GM10266 (cell line): Measurements from ENCODE around the gene NTF3.

Source experiments
- DNase-seq: peaks from one replicate; pipeline ENCODE4 v3.0.0; 2012; ENCODE audit errors: extremely low spot score
- CTCF ChIP-seq: IDR thresholded peaks from 2 replicates; pipeline ENCODE4 v1.5.1; 2012; ENCODE audit warnings: mild to moderate bottlenecking, low read depth; ENCODE audit not compliant: control insufficient read depth, insufficient read depth; ENCODE audit errors: missing control alignments

The NTF3 gene

DNA sequence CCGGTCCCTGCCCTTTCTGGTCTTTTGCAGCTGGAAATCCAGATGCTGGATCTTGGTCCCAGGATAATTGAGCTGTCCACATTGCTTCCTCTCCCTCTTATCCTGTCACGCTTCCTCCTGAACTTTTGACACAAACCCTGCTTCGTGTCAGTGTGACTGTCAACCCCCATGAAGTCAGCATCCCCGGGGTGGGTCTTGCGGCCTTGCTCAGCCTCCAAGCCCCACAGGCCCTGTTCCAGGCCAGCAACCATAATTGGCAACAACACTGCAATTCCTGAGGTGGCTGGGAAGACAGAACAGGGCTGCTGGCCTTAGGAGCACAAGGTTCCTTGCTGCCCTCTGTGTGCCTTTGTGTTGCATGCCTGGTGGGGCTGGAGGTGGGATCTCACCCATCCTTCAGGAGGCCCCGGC, 74.9 kb downstream of the NTF3 start:
- DNase-seq = no peak

DNA sequence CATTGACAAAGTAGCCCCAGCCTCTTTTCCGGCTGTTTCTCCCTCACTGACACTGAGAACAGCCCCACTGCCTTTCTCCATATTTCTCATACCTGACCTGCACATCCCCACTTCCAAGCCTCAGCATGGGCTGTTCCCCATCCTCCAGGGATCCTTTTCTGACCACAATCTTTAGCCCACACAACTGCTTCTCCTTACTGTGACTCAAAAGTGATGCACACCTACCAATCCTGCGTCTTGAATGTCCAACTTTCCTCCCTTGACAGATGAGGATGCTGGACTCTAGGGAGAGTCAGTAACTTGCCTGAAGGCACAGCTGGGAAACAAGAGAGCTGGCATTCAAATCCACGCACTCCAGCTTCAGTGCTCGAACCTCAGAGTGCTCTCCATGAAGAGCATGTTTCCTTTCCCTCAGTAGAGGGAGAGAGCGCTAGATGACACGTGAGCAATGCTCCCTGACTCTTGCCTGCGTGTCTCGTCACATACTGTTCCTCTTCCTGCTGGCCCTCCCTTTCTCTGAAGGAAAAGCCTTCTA, 75.6 kb downstream of the NTF3 start:
- no peak for DNase-seq
- no peak for TF ChIP-seq CTCF

More for the DNA sequence above, 74.9 kb downstream of the NTF3 start:
- TF ChIP-seq CTCF = no peak

DNA sequence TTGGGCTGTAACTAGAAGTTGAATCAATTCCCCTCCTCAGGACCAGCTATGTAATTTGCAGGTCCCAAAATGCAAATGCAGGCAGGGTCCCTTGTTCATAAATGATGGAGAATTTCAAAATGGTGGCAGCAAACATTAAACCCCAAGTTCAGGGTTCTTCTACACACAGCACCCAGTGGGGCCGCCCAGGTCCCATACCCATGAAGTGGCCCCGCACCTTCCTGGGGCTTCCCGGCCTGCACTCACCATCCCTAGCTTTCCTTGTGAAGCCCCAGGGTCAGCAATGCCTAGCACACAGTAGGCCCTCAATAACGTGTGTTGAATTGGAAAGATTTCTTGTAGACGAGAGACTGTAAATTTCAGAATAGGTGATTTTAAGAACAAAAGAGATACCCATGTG, 76.0 kb downstream of the NTF3 start:
- no peak for DNase-seq
- TF ChIP-seq CTCF = no peak

- no peak for DNase-seq
- no peak for TF ChIP-seq CTCF
These were observed 77.2 kb downstream of the NTF3 start for GRCh38 chr12:5509102-5509501.

DNA sequence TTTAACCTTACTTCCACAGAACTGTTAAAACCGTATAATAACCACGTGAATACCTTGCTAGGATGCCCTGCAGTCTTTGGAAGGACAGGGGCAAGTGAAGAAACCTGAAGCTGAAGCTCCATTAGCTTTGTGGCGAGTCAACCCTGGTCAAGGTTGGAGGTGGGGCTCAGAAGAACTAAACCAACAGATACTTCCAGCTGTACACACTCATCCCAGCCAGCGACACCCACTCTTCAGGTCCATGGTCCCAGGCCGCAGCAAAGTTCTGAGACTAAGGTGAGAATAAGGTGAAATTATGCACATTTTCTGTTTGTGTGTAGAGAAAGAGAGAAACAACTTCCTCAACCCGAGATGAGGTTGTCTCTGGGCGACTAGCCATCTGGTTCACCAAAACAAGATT, 77.6 kb downstream of the NTF3 start:
- DNase-seq = no peak
- TF ChIP-seq CTCF = no peak

GRCh38 chr12:5510251-5510805, 78.4 kb downstream of the NTF3 start:
- no peak for TF ChIP-seq CTCF
- no peak for DNase-seq

- DNase-seq = no peak
- no peak for TF ChIP-seq CTCF
These were observed 79.3 kb downstream of the NTF3 start for GRCh38 chr12:5511256-5511643.
